Astrocyte of the spinal cord (primary cell): ENCODE results near the gene ARHGAP25.

Source experiments
- DNase-seq: peaks from one replicate; pipeline ENCODE4 v3.0.0; 2011; ENCODE audit warnings: low read depth, low spot score
- H3K4me3 ChIP-seq: 2 replicates; pipeline ENCODE4 v1.5.1; 2011; ENCODE audit warnings: low read depth, mild to moderate bottlenecking, low read length, moderate library complexity
- CTCF ChIP-seq: IDR thresholded peaks from 2 replicates; pipeline ENCODE4 v1.5.1; 2012; ENCODE audit warnings: low read depth, mild to moderate bottlenecking, low read length, inconsistent platforms
- in situ Hi-C: cut with HindIII; loops from 2 replicates; pipeline ENCODE4 v1.10.0; 2017; ENCODE audit warnings: low sequenced_read_pairs

ARHGAP25 gene

GRCh38 chr2:68771211-68771751 is 36.7 kb downstream of the ARHGAP25 start:
- no peak for TF ChIP-seq CTCF
- H3K4me3 ChIP-seq, result no peak overlapping the region
- in situ Hi-C loops, result no loop called here
- DNase-seq, result no peak

GRCh38 chr2:68772109-68772508 is 37.5 kb downstream of the ARHGAP25 start:
- no peak overlapping the region for H3K4me3 ChIP-seq
- in situ Hi-C loops, result no loop called here
- no peak for DNase-seq
- TF ChIP-seq CTCF, result no peak

- in situ Hi-C loops, result no loop called here
- DNase-seq, result no peak
- TF ChIP-seq CTCF, result no peak
- H3K4me3 ChIP-seq, result no peak overlapping the region
These were observed 40.1 kb downstream of the ARHGAP25 start for GRCh38 chr2:68774569-68775271.

- in situ Hi-C loops, result no loop called here
- no peak for DNase-seq
- H3K4me3 ChIP-seq, result no peak overlapping the region
- no peak for TF ChIP-seq CTCF
These were observed 40.7 kb downstream of the ARHGAP25 start for GRCh38 chr2:68775272-68775842.

- DNase-seq, result no peak
- in situ Hi-C loops, result no loop called here
- no peak for TF ChIP-seq CTCF
- H3K4me3 ChIP-seq, result no peak overlapping the region
These were observed 41.5 kb downstream of the ARHGAP25 start for GRCh38 chr2:68776124-68776523.

- in situ Hi-C loops, result no loop called here
- DNase-seq, result no peak
- TF ChIP-seq CTCF, result no peak
- no peak overlapping the region for H3K4me3 ChIP-seq
These were observed 45.0 kb downstream of the ARHGAP25 start for GRCh38 chr2:68779595-68779994.
